K562 (cell line): ENCODE data around the gene SUMO3. TPM values are rescaled to one million over a fixed set of nuclear protein-coding genes. Genes with fewer than 3 reads are reported as not detected.

Experiments used
- ATAC-seq: fragments of 200-7000 bp; cut with Tn5 transposase; 3 replicates; pipeline ENCODE4 v1.9.1; 2020; ENCODE audit warnings: moderate library complexity
- BruUV-seq: library from RNA; stranded (reverse); fragments of 400-500 nt; replicated peaks from 2 replicates; lab custom pipeline; 2021; lab: Mats Ljungman, UMichigan
- CTCF ChIA-PET: fragments of 300-600 bp; formaldehyde crosslinking; extraction: SDS; loops from one replicate; lab custom pipeline; 2021; ENCODE audit warnings: low intra/inter-chr PET ratio; lab: Yijun Ruan, JAX
- POLR2A ChIA-PET: fragments of 300-600, 350-650 bp; sonication (Branson Sonifier 250); formaldehyde crosslinking; extraction: SDS; loops from one replicate; lab custom pipeline; 2021; ENCODE audit warnings: antibody characterized with exemption, inconsistent platforms; lab: Yijun Ruan, JAX
- DNase-seq, 4 experiments: peaks; one replicate each; pipeline versions ENCODE4 v3.0.0 to v3.0.0-alpha.2; 2011 to 2018; ENCODE audit warnings: low spot score in 3 of 4, mixed read lengths in 3 of 4; ENCODE audit errors: extremely low read depth in 1 of 4
- FAIRE-seq: peaks from 2 replicates; lab custom pipeline; 2011; peaks lifted over from hg19 to GRCh38; lab: Jason Lieb, UNC
- H2AFZ ChIP-seq: 2 replicates; pipeline ENCODE4 v1.6.0; 2011; ENCODE audit warnings: low read depth, low read length, control low read depth, inconsistent platforms
- H3K27ac ChIP-seq: fragments of 200-600 bp; 3 replicates; pipeline ENCODE4 v1.8.0; 2011; ENCODE audit warnings: low read depth, mild to moderate bottlenecking, control low read depth, inconsistent platforms, low read length, moderate library complexity, mixed read lengths; ENCODE audit errors: extremely low read depth
- H3K27me3 ChIP-seq, 2 experiments: fragments of 300-600 bp in 1 of 2; 2 replicates in 1 of 2; 3 replicates in 1 of 2; pipeline versions ENCODE4 v1.6.0 to v1.8.0; 2011; ENCODE audit warnings: inconsistent platforms in 2 of 2, low read length in 2 of 2, mild to moderate bottlenecking in 1 of 2, mixed read lengths in 1 of 2, moderate library complexity in 1 of 2; ENCODE audit not compliant: control insufficient read depth in 2 of 2, insufficient read depth in 2 of 2
- H3K36me3 ChIP-seq: fragments of 300-600 bp; 3 replicates; pipeline ENCODE4 v1.8.0; 2011; ENCODE audit warnings: mild to moderate bottlenecking, low read length, inconsistent platforms; ENCODE audit not compliant: control insufficient read depth, insufficient read depth
- H3K4me1 ChIP-seq, 2 experiments: fragments of 200-600 bp in 1 of 2; replicated peaks in 1 of 2; 2 replicates in 1 of 2; 3 replicates in 1 of 2; pipeline versions ENCODE4 v1.5.1 to v1.8.0; 2011; ENCODE audit warnings: inconsistent platforms in 2 of 2, low read length in 2 of 2, mild to moderate bottlenecking in 1 of 2, mixed read lengths in 1 of 2, moderate library complexity in 1 of 2; ENCODE audit not compliant: control insufficient read depth in 2 of 2, insufficient read depth in 2 of 2
- H3K4me2 ChIP-seq: 2 replicates; pipeline ENCODE4 v1.6.1; 2011; ENCODE audit warnings: low read length, control low read depth, inconsistent platforms, mixed read lengths; ENCODE audit not compliant: insufficient read depth
- H3K4me3 ChIP-seq: fragments of 200-600 bp; sonication (generic), shearing (Covaris generic); 2 replicates; pipeline ENCODE4 v1.5.1; 2016; ENCODE audit warnings: control low read depth, inconsistent platforms
- H3K79me2 ChIP-seq: fragments of 200-600 bp; 3 replicates; pipeline ENCODE4 v1.8.0; 2011; ENCODE audit warnings: low read length, inconsistent platforms; ENCODE audit not compliant: control insufficient read depth, insufficient read depth
- H3K9ac ChIP-seq, 2 experiments: 2 replicates each; pipeline versions ENCODE4 v1.6.0 to v1.6.1; 2011; ENCODE audit warnings: low read depth in 2 of 2, low read length in 2 of 2, control low read depth in 1 of 2, inconsistent platforms in 1 of 2, mild to moderate bottlenecking in 1 of 2, mixed read lengths in 1 of 2; ENCODE audit not compliant: insufficient read depth in 1 of 2
- H3K9me1 ChIP-seq: one replicate; pipeline ENCODE4 v1.6.0; 2011; ENCODE audit warnings: inconsistent platforms, mild to moderate bottlenecking, low read length, moderate library complexity; ENCODE audit not compliant: control insufficient read depth, insufficient read depth
- H3K9me3 ChIP-seq: replicated peaks from 2 replicates; pipeline ENCODE4 v1.5.1; 2011; ENCODE audit warnings: low read depth, low read length, inconsistent platforms; ENCODE audit not compliant: control insufficient read depth, insufficient read depth
- H4K20me1 ChIP-seq: replicated peaks from 2 replicates; pipeline ENCODE4 v1.6.1; 2011; ENCODE audit warnings: low read length, inconsistent platforms, mixed read lengths; ENCODE audit not compliant: control insufficient read depth, insufficient read depth
- ADNP ChIP-seq: fragments of 200-800 bp; sonication (Bioruptor generic); IDR thresholded peaks from 2 replicates; pipeline ENCODE4 v1.6.1; 2016; ENCODE audit warnings: missing genetic modification characterization, missing compliant biosample characterization
- ATF7 ChIP-seq: fragments of 450-650 bp; IDR thresholded peaks from 2 replicates; pipeline ENCODE4 v1.7.1; 2014; ENCODE audit warnings: mild to moderate bottlenecking, moderate library complexity
- BCL6 ChIP-seq: fragments of 250-450 bp; sonication (Bioruptor Pico); IDR thresholded peaks from 2 replicates; pipeline ENCODE4 v1.4.0; 2020
- CSDE1 ChIP-seq, 2 experiments: fragments of 450-650 bp; IDR thresholded peaks; 2 replicates each; pipeline ENCODE4 v1.6.1; 2016; ENCODE audit warnings: mild to moderate bottlenecking in 1 of 2
- ELF2 ChIP-seq: fragments of 250-450 bp; sonication (Bioruptor Pico); IDR thresholded peaks from 2 replicates; pipeline ENCODE4 v1.5.0; 2021; ENCODE audit warnings: mild to moderate bottlenecking
- FOXK2 ChIP-seq, 2 experiments: fragments of 450-650 bp; IDR thresholded peaks in 1 of 2; conservative IDR thresholded peaks in 1 of 2; 2 replicates each; pipeline ENCODE4 v1.6.1; 2016; ENCODE audit warnings: low read depth in 2 of 2, mild to moderate bottlenecking in 1 of 2
- MAFG ChIP-seq: fragments of 450-650 bp; conservative IDR thresholded peaks from 2 replicates; pipeline ENCODE4 v1.6.1; 2016; ENCODE audit warnings: missing genetic modification characterization, missing compliant biosample characterization
- MCM2 ChIP-seq: fragments of 450-650 bp; IDR thresholded peaks from 2 replicates; pipeline ENCODE4 v1.6.1; 2017; ENCODE audit warnings: low read depth, mild to moderate bottlenecking
- MTA3 ChIP-seq: fragments of 450-650 bp; formaldehyde crosslinking; IDR thresholded peaks from 2 replicates; pipeline ENCODE4 v1.6.1; 2017; ENCODE audit warnings: mild to moderate bottlenecking, borderline replicate concordance
- NFE2 ChIP-seq: IDR thresholded peaks from 2 replicates; pipeline ENCODE4 v1.6.1; 2014; ENCODE audit warnings: antibody characterized with exemption, low read depth
- NR2C2 ChIP-seq, 2 experiments: fragments of 200-800 bp in 1 of 2; sonication (Bioruptor generic) in 1 of 2; sonication (generic) in 1 of 2; formaldehyde crosslinking in 1 of 2; IDR thresholded peaks; 2 replicates each; pipeline versions ENCODE4 v1.6.1 to v1.8.0; 2016 to 2022; ENCODE audit warnings: mild to moderate bottlenecking in 1 of 2, missing compliant biosample characterization in 1 of 2, missing genetic modification characterization in 1 of 2, missing genetic modification reagents in 1 of 2
- PHB2 ChIP-seq: fragments of 450-650 bp; IDR thresholded peaks from 2 replicates; pipeline ENCODE4 v1.6.1; 2017; ENCODE audit warnings: low read depth
- SMARCA4 ChIP-seq: fragments of 450-650 bp; IDR thresholded peaks from 2 replicates; pipeline ENCODE4 v1.6.1; 2016
- SMARCE1 ChIP-seq: fragments of 450-650 bp; IDR thresholded peaks from 2 replicates; pipeline ENCODE4 v1.7.1; 2016; ENCODE audit warnings: mild to moderate bottlenecking
- SRF ChIP-seq, 2 experiments: fragments of 250-450, 450-650 bp in 1 of 2; sonication (Bioruptor Pico) in 1 of 2; sonication (generic) in 1 of 2; formaldehyde crosslinking; IDR thresholded peaks; 2 replicates each; pipeline versions ENCODE4 v1.5.0 to v1.5.1; 2020 to 2022; ENCODE audit warnings: mild to moderate bottlenecking in 1 of 2, missing genetic modification reagents in 1 of 2
- TEAD1 ChIP-seq, 2 experiments: fragments of 450-650 bp in 1 of 2; sonication (generic) in 1 of 2; formaldehyde crosslinking; IDR thresholded peaks; 2 replicates each; pipeline versions ENCODE4 v1.4.0 to v1.8.0; 2020 to 2022; ENCODE audit warnings: mild to moderate bottlenecking in 2 of 2, missing genetic modification reagents in 1 of 2
- TOE1 ChIP-seq, 2 experiments: fragments of 450-650 bp in 1 of 2; sonication (generic) in 1 of 2; formaldehyde crosslinking in 1 of 2; IDR thresholded peaks; 2 replicates each; pipeline versions ENCODE4 v1.7.1 to v1.8.0; 2016 to 2022; ENCODE audit warnings: borderline replicate concordance in 2 of 2, mild to moderate bottlenecking in 2 of 2, antibody characterized with exemption in 1 of 2, inconsistent platforms in 1 of 2, low read depth in 1 of 2, missing genetic modification reagents in 1 of 2, moderate library complexity in 1 of 2
- TRIM24 ChIP-seq, 2 experiments: fragments of 450-650 bp; IDR thresholded peaks; 2 replicates each; pipeline ENCODE4 v1.6.1; 2016
- TRIM28 ChIP-seq: fragments of 450-650 bp; IDR thresholded peaks from 2 replicates; pipeline ENCODE4 v1.6.1; 2017
- WGBS: fragments of 100-300 bp; shearing (Covaris generic); methylation state at CpG from one replicate; pipeline ENCODE4 v1.1.6; 2016; ENCODE audit warnings: low coverage, mixed read lengths; ENCODE audit not compliant: insufficient coverage; ENCODE audit errors: missing lambda C conversion rate; 5-methylcytosine and 5-hydroxymethylcytosine counted together
- in situ Hi-C: fragments of 300-500 bp; cut with MboI; formaldehyde crosslinking; loops from 4 replicates; pipeline ENCODE4 v1.15.0; 2018; ENCODE audit warnings: inconsistent platforms, mixed read lengths
- intact Hi-C: fragments of 100-400 bp; cut with micrococcal nuclease; formaldehyde crosslinking; loops from 2 replicates; pipeline ENCODE4 v1.14.2; 2022
- polyA plus RNA-seq, 8 experiments: library from polyadenylated mRNA; depleted of rRNA in 4 of 8; stranded (reverse) in 5 of 8; unstranded in 3 of 8; fragments of >200 nt; fragmentation: Nextera tagmentation in 2 of 8; fragmentation: Illumina TruSeq in 1 of 8; extraction: Ambion mirVana in 2 of 8; extraction: Trizol in 1 of 8; gene quantifications; 2 replicates each; pipeline versions ENCODE4 v1.2.1 to v1.2.3, GENCODE V29; 2011 to 2014; ENCODE audit warnings: inconsistent platforms in 1 of 8, missing spikeins in 1 of 8
- total RNA-seq, 7 experiments: library from RNA; depleted of rRNA in 6 of 7; stranded (reverse); fragments of >200 nt in 6 of 7; fragmentation: Illumina TruSeq in 2 of 7; extraction: Trizol in 2 of 7; gene quantifications; 2 replicates each; pipeline versions ENCODE4 v1.2.1 to v1.2.3, GENCODE V29; 2011 to 2021; ENCODE audit warnings: low replicate concordance in 1 of 7
- TF ChIP-seq, protein P1 (sequence below): sonication (generic); formaldehyde crosslinking; IDR thresholded peaks from 2 replicates; pipeline ENCODE4 v1.9.0; 2022; ENCODE audit warnings: mild to moderate bottlenecking, missing genetic modification reagents
- TF ChIP-seq, protein P2 (sequence below): sonication (generic); formaldehyde crosslinking; IDR thresholded peaks from 2 replicates; pipeline ENCODE4 v1.5.0; 2020; ENCODE audit warnings: missing genetic modification reagents

SUMO3 gene
- total and polyA plus RNA-seq, 9 of the 15 experiments (the other 6 are each of a cell fraction or from before 2014, with no cell fraction given) = 13.9 to 143 (median 113) TPM

DNA sequence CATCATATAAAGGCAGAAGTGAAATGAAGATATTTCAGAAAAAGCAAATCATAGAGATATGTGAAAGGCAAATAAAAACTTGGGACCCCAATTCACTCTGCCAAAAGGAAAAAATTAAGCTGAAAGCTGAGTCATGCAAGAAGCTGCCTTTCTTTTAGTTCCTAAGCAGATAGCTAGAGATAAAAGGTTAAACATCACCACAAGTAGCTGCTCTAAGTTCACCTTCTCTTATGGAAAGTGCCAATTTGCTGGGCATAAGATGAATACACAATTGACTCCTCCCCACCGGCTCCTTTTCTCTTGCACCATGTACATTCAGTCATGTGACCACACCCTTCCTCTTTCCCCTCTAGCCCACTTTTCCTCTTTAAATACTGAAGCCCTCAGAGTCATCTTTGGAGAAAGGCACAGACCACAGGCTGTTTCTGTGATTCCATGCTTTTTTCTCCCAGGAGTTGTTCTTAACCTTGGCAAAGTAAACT is 5.4 kb upstream of the SUMO3 start:
- 29% methylated on average over 1 of the region's 1 CpG for WGBS
- POLR2A ChIA-PET = interaction anchor here (1.5 kb wide), 1 partner anchor 32 kb away, joined by 3 read pairs; no protein-coding TSS in a partner anchor
- TF ChIP-seq ATF7 = 0 out of 2 replicates have a peak, but pooled peaks have one; percentile 2
- peak; percentile 39; the same call in 1 of the 2 replicates for TF ChIP-seq SMARCA4
- no peak for TF ChIP-seq BCL6 (CRISPR knock-in tag)
- 0 out of 2 replicates have a peak, but pooled peaks have one; percentile 12 for TF ChIP-seq ADNP (tag)
- 0 out of 2 replicates have a peak, but pooled peaks have one; percentile 18 for TF ChIP-seq SMARCE1
- TF ChIP-seq MCM2 = no peak
- TF ChIP-seq TRIM24 (IDR thresholded peaks at IDR 0.05) = peak; percentile 46 to 75; a peak in 1 of 4 replicates
- TF ChIP-seq SRF (CRISPR knock-in tag; IDR thresholded peaks at IDR 0.05) = no peak
- peak; percentile 45; the same call in 1 of the 2 replicates for TF ChIP-seq TOE1 (IDR thresholded peaks at IDR 0.05; ENCODE audit: borderline replicate concordance)
- TF ChIP-seq TOE1 (CRISPR knock-in tag; IDR thresholded peaks at IDR 0.05; ENCODE audit: borderline replicate concordance, low read depth) = no peak
- peak; percentile 48; the same call in 1 of the 2 replicates for TF ChIP-seq NFE2
- TF ChIP-seq PHB2 = peak; percentile 11; the same call in 1 of the 2 replicates
- TF ChIP-seq ELF2 (CRISPR knock-in tag) = no peak
- no peak for TF ChIP-seq CSDE1 (IDR thresholded peaks at IDR 0.05)
- TF ChIP-seq FOXK2 (conservative IDR thresholded peaks at IDR 0.05 in 1 of 2, IDR thresholded peaks at IDR 0.05 in 1 of 2; ENCODE audit: low read depth in 2 of 2) = 0 out of 4 replicates have a peak, but pooled peaks of 1 of the 2 experiments have one; percentile 31
- no peak for TF ChIP-seq MTA3
- TF ChIP-seq, protein P1, sequence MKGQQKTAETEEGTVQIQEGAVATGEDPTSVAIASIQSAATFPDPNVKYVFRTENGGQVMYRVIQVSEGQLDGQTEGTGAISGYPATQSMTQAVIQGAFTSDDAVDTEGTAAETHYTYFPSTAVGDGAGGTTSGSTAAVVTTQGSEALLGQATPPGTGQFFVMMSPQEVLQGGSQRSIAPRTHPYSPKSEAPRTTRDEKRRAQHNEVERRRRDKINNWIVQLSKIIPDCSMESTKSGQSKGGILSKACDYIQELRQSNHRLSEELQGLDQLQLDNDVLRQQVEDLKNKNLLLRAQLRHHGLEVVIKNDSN (CRISPR knock-in tag) = peak; percentile 33; the same call in 1 of the 2 replicates
- 0 out of 2 replicates have a peak, but pooled peaks have one; percentile 14 for TF ChIP-seq TRIM28
- TF ChIP-seq, protein P2, sequence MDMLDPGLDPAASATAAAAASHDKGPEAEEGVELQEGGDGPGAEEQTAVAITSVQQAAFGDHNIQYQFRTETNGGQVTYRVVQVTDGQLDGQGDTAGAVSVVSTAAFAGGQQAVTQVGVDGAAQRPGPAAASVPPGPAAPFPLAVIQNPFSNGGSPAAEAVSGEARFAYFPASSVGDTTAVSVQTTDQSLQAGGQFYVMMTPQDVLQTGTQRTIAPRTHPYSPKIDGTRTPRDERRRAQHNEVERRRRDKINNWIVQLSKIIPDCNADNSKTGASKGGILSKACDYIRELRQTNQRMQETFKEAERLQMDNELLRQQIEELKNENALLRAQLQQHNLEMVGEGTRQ = peak; percentile 31; the same call in 1 of the 2 replicates
- peak; percentile 77 for TF ChIP-seq MAFG (tag)
- TF ChIP-seq TEAD1 (CRISPR knock-in tag; IDR thresholded peaks at IDR 0.05) = no peak
- no peak for TF ChIP-seq NR2C2 (CRISPR knock-in tag; IDR thresholded peaks at IDR 0.05)
- TF ChIP-seq NR2C2 (tag; IDR thresholded peaks at IDR 0.05) = peak; percentile 28; the same call in 1 of the 2 replicates

More for the DNA sequence above, 5.4 kb upstream of the SUMO3 start:
- no peak for FAIRE-seq
- H3K4me3 ChIP-seq = no peak overlapping the region
- CTCF ChIA-PET = no interaction called here
- no TSS peak for BruUV-seq
- H3K4me1 ChIP-seq = peaks cover 0 to 12% of the 10 kb centered on the region in 2 experiments; a peak in 4 of 5 replicates
- no peaks in the 10 kb centered on the region for H3K36me3 ChIP-seq
- no peaks in the 10 kb centered on the region for H3K9me1 ChIP-seq
- H3K4me2 ChIP-seq = no peak overlapping the region
- no peak for ATAC-seq
- H3K27ac ChIP-seq = no peak overlapping the region
- no peak for DNase-seq
- intact Hi-C loops = no loop called here
- H3K9me3 ChIP-seq = peaks cover 26% of the 10 kb centered on the region
- in situ Hi-C loops = no loop called here
- H3K9ac ChIP-seq = no peak overlapping the region
- H3K27me3 ChIP-seq = no peaks in the 10 kb centered on the region
- H2AFZ ChIP-seq = no peak overlapping the region
- H4K20me1 ChIP-seq = no peaks in the 10 kb centered on the region
- H3K79me2 ChIP-seq = peaks cover 7% of the 10 kb centered on the region; the same call in 2 of the 3 replicates
